ENCODE data around the gene RORB. TPM values are rescaled to one million over a fixed set of nuclear protein-coding genes. Genes with fewer than 3 reads are reported as not detected.

Gene RORB
- total RNA-seq, 4 donors from 2014 or later: under 0.01 to 2.5 (median 0.94) TPM; not detected in 1

DNA sequence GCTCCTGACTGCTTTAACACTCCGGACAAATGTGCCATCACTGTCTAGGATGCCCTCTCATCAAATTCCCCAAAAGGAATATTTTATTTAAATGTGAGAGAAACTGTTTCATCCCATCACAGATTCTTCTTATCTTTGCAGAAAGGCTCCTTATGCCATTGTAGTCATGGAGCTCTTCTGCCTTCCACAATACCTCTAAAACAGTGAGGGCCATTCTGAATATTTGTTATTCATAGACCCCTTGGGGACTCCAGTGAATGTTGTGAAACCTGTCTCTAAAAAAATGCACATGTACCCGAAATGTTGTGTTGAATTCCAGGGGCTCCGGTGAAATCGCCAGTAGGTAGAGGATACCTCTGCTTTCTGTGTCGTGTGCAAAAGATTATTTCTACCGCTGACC, 176.9 kb downstream of the RORB start:
- DNase-seq: no peak
- Histone ChIP-seq H3K27ac (no peak overlapping the region), H3K4me1 (no peaks in the 10 kb centered on the region), H3K9me3 (no peaks in the 10 kb centered on the region), H3K36me3 (no peaks in the 10 kb centered on the region), H3K27me3 (no peaks in the 10 kb centered on the region), H3K4me3 (no peak overlapping the region)
- TF ChIP-seq, protein P1, sequence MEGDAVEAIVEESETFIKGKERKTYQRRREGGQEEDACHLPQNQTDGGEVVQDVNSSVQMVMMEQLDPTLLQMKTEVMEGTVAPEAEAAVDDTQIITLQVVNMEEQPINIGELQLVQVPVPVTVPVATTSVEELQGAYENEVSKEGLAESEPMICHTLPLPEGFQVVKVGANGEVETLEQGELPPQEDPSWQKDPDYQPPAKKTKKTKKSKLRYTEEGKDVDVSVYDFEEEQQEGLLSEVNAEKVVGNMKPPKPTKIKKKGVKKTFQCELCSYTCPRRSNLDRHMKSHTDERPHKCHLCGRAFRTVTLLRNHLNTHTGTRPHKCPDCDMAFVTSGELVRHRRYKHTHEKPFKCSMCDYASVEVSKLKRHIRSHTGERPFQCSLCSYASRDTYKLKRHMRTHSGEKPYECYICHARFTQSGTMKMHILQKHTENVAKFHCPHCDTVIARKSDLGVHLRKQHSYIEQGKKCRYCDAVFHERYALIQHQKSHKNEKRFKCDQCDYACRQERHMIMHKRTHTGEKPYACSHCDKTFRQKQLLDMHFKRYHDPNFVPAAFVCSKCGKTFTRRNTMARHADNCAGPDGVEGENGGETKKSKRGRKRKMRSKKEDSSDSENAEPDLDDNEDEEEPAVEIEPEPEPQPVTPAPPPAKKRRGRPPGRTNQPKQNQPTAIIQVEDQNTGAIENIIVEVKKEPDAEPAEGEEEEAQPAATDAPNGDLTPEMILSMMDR (IDR thresholded peaks at IDR 0.05): no peak
- TF ChIP-seq POLR2A (IDR thresholded peaks at IDR 0.05): no peak

DNA sequence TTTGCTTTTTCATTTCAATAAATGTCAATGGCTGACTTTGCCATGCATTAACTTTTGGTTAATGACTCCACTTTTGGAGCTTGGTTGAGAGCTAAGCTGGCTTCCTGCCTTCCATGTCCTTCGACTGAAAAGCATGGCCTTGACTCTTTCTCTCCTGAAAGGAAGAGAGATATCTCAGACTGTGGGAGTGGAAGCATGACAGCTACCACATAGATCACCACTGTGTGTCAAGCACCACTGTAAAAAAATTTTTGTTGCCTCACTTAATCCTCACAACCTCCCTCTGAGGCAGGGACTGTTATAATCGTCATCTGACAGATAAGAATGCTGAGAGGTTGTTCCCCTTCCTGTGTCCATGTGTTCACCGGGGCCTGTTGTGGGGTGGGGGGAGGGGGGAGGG, 184.8 kb downstream of the RORB start:
- H3K27ac ChIP-seq: no peak overlapping the region
- no peaks in the 10 kb centered on the region for H3K36me3 ChIP-seq
- no peak for DNase-seq
- no peaks in the 10 kb centered on the region for H3K9me3 ChIP-seq
- no peak for TF ChIP-seq POLR2A (IDR thresholded peaks at IDR 0.05)
- TF ChIP-seq, protein P1 (IDR thresholded peaks at IDR 0.05): no peak
- no peaks in the 10 kb centered on the region for H3K4me1 ChIP-seq
- no peak overlapping the region for H3K4me3 ChIP-seq
- H3K27me3 ChIP-seq: no peaks in the 10 kb centered on the region

DNA sequence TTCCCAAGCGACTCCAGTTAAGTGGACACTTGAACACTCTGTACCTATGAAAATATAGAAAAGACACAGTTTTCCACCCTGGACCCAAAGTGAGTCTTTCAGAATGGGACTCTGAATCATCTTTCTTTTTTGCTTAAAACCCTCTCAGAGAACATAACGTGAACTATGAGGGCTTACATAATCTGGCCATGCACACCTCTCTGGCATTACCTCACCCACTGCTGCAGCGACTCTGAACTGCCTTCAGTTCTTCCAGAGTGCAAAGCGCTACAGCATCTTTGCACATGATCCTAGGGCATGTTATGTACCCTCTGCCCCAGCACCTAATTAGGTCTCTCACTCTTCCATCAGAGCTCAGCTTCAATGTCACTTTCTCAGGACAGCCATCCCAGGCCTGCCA, 186.2 kb downstream of the RORB start:
- no peak for DNase-seq
- H3K4me1 ChIP-seq: no peaks in the 10 kb centered on the region
- no peaks in the 10 kb centered on the region for H3K27me3 ChIP-seq
- H3K9me3 ChIP-seq: no peaks in the 10 kb centered on the region
- H3K27ac ChIP-seq: no peak overlapping the region
- no peak for TF ChIP-seq POLR2A (IDR thresholded peaks at IDR 0.05)
- TF ChIP-seq, protein P1 (IDR thresholded peaks at IDR 0.05): no peak
- no peaks in the 10 kb centered on the region for H3K36me3 ChIP-seq
- no peak overlapping the region for H3K4me3 ChIP-seq

DNA sequence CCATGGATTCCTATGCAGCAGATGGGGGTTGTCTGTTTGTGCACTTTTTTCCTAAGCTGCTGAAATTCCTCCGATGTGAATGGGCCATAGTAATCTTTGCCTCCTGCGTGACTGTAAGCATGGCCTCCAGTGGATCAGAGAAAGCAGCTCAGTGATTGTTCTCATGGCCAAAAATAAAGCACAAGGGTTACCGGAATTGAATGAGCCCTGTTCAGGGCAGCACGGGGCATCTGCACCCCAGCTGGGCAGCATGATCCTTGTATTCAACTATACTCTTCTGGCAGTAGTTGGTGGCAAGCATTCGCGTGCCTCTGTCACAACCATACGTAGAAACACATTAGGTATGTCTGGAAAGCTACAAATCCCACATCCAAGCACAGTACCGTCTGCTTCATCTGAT, 193.9 kb downstream of the RORB start:
- Histone ChIP-seq H3K27ac (no peak overlapping the region), H3K36me3 (no peaks in the 10 kb centered on the region), H3K27me3 (no peaks in the 10 kb centered on the region), H3K9me3 (no peaks in the 10 kb centered on the region), H3K4me3 (no peak overlapping the region), H3K4me1 (no peaks in the 10 kb centered on the region)
- TF ChIP-seq, protein P1 (IDR thresholded peaks at IDR 0.05): no peak
- no peak for TF ChIP-seq POLR2A (IDR thresholded peaks at IDR 0.05)
- no peak for DNase-seq

DNA sequence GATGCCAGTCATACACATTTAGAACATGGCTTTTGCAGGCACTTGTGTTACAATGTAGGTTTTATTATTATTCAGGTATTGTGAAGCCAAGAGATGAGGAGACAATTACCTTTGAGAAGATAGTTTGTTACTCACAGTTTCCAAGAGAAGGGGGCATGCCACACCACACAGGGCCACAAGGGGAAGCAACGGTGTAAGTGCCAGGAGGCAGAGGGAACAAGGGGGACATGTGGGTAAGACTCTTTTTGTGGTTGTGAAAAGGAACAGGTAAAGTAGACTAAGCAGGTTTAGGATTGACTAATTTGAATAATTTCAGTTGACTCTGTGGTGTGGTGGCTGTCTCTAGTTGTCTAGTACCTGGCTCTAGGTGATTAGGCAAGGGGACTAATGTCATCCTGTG, 199.4 kb downstream of the RORB start:
- no peak for DNase-seq
- Histone ChIP-seq H3K36me3 (no peaks in the 10 kb centered on the region), H3K4me1 (no peaks in the 10 kb centered on the region), H3K27ac (no peak overlapping the region), H3K27me3 (no peaks in the 10 kb centered on the region), H3K9me3 (no peaks in the 10 kb centered on the region), H3K4me3 (no peak overlapping the region)
- no peak for TF ChIP-seq POLR2A (IDR thresholded peaks at IDR 0.05)
- TF ChIP-seq, protein P1 (IDR thresholded peaks at IDR 0.05): no peak

DNA sequence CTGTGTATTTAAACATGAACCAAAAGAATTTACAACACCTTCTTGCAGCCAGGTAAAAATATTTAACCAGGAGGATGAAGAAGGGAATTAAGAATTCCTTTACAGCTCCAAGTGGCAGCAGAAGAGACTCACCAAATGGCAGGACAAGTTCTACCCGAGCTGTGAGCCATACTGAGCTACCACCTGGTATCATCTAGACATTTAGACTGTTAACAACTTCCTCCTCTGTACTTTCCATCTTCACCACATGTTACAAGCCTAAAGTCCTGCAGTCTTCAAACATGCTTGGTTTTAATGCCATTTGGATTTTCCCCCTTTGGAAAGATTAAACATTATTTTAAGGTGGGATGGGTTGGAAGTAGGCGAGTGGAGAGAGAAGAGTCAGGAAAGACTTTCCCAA, 200.4 kb downstream of the RORB start:
- TF ChIP-seq, protein P1 (IDR thresholded peaks at IDR 0.05): no peak
- TF ChIP-seq POLR2A (IDR thresholded peaks at IDR 0.05): no peak
- H3K36me3 ChIP-seq: no peaks in the 10 kb centered on the region
- no peaks in the 10 kb centered on the region for H3K9me3 ChIP-seq
- H3K27ac ChIP-seq: no peak overlapping the region
- no peak overlapping the region for H3K4me3 ChIP-seq
- no peaks in the 10 kb centered on the region for H3K4me1 ChIP-seq
- no peaks in the 10 kb centered on the region for H3K27me3 ChIP-seq
- DNase-seq: no peak

Data from Peyer's patch (tissue), 4 donors.